ENCODE measurements around the gene PIK3R2. TPM values are rescaled to one million over a fixed set of nuclear protein-coding genes. Genes with fewer than 3 reads are reported as not detected.

The PIK3R2 gene
- total RNA-seq, 1 experiment from 2014 or later = 33.8 TPM

DNA sequence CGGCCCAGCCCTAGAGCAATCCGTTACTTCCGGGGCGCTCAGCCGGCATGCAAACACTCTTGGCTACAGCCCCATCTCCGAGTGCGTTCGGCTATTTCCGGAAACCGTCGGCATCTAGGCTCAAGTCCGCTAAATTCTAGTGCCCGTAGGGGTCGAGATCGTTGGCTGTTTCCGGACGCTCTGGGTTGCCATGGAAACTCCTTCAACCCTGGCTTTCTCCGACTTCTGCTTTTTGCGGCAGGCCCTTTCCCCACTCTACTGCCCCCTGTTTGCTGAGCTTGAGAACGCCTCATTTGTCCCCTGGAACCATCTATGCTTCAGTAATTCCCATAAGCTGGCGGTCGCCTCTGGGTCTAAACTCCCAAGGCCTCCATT is 534 bp upstream of the PIK3R2 start:
- DNase-seq (ENCODE audit: unreplicated experiment) = peak; percentile 97
- ChIA-PET POLR2A (interaction anchor here (0.6 to 2.2 kb wide), 11 partner anchors 8 to 140 kb away, joined by 3 to 21 read pairs (median 5); partner anchors contain the start of gene JUND), CTCF (interaction anchor here (0.7 to 2.3 kb wide), 9 partner anchors 9 to 388 kb away, joined by 3 to 15 read pairs (median 3); no protein-coding TSS in a partner anchor)
- peaks cover 26% of the 10 kb centered on the region for H3K4me1 Mint-ChIP-seq (ENCODE audit: insufficient read depth, unreplicated experiment)
- H3K4me3 Mint-ChIP-seq (ENCODE audit: unreplicated experiment) = peak overlapping the region; percentile 88
- H3K9me3 Mint-ChIP-seq (ENCODE audit: unreplicated experiment) = no peaks in the 10 kb centered on the region
- peak; percentile 68 for TF ChIP-seq CTCF (IDR thresholded peaks at IDR 0.05; ENCODE audit: unreplicated experiment)
- H3K36me3 Mint-ChIP-seq (ENCODE audit: insufficient read depth, unreplicated experiment) = peaks cover 23% of the 10 kb centered on the region
- BruUV-seq (replicated peaks) = no TSS peak
- H3K27ac Mint-ChIP-seq (ENCODE audit: low read depth, unreplicated experiment) = peak overlapping the region; percentile 99
- H3K27me3 Mint-ChIP-seq (ENCODE audit: insufficient read depth, unreplicated experiment) = no peaks in the 10 kb centered on the region
- intact Hi-C loops (cut with micrococcal nuclease) = loop anchor here (1.0 to 10.0 kb wide), 2 partner anchors 39 to 148 kb away; partner anchors contain the start of gene ARRDC2

DNA sequence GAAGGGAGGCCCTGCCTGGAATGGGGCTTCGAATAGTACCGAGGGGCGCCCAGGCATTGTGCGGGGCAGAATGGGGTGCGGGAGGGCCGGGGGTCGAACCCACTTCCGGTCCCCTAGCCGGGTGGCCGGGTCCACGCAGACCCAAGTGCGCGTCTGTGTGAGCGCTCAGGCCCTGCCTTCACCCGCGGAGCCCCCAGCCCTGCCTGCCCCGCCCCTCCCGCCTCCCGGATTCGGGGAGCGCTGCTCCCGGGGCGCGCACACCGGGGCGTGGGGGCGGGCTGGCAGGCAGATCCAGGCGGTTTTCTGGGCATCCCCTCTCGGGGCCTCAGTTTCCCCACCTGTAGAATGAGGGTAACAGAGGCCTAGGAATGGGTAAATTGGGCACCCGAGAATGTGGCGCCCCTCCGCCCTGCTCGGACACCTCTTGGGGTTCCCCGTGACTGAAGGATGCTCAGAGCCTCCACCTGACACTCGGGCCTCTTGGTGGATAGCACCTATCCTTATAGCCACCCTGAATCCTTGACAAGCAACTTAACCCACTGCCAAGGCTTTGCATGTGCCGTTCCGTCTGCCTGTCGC is 682 bp downstream of the PIK3R2 start:
- H3K4me1 Mint-ChIP-seq (ENCODE audit: insufficient read depth, unreplicated experiment) = peaks cover 31% of the 10 kb centered on the region
- POLR2A ChIA-PET = interaction anchor here (1.0 kb wide), 1 partner anchor 39 kb away, joined by 5 read pairs; the partner anchor contains the start of gene MPV17L2
- H3K27me3 Mint-ChIP-seq (ENCODE audit: insufficient read depth, unreplicated experiment) = no peaks in the 10 kb centered on the region
- no TSS peak for BruUV-seq (replicated peaks)
- no peak for TF ChIP-seq CTCF (IDR thresholded peaks at IDR 0.05; ENCODE audit: unreplicated experiment)
- peak overlapping the region; percentile 88 for H3K27ac Mint-ChIP-seq (ENCODE audit: low read depth, unreplicated experiment)
- H3K9me3 Mint-ChIP-seq (ENCODE audit: unreplicated experiment) = no peaks in the 10 kb centered on the region
- DNase-seq (ENCODE audit: unreplicated experiment) = no peak
- intact Hi-C loops (cut with micrococcal nuclease) = loop anchor here (10.0 kb wide), 1 partner anchor 149 kb away; the partner anchor contains the start of gene ARRDC2
- H3K4me3 Mint-ChIP-seq (ENCODE audit: unreplicated experiment) = peak overlapping the region; percentile 88
- peaks cover 15% of the 10 kb centered on the region for H3K36me3 Mint-ChIP-seq (ENCODE audit: insufficient read depth, unreplicated experiment)
- CTCF ChIA-PET = interaction anchor here (1.0 kb wide), 1 partner anchor 126 kb away, joined by 4 read pairs; no protein-coding TSS in a partner anchor

GRCh38 chr19:18155095-18156087 is 2.4 kb downstream of the PIK3R2 start:
- Mint-ChIP-seq H3K4me1 (ENCODE audit: insufficient read depth, unreplicated experiment) (peaks cover 33% of the 10 kb centered on the region), H3K27me3 (ENCODE audit: insufficient read depth, unreplicated experiment) (no peaks in the 10 kb centered on the region), H3K9me3 (ENCODE audit: unreplicated experiment) (no peaks in the 10 kb centered on the region), H3K36me3 (ENCODE audit: insufficient read depth, unreplicated experiment) (peaks cover 21% of the 10 kb centered on the region), H3K27ac (ENCODE audit: low read depth, unreplicated experiment) (peak overlapping the region; percentile 55), H3K4me3 (ENCODE audit: unreplicated experiment) (peak overlapping the region; percentile 25)
- POLR2A ChIA-PET = interaction anchor here (0.6 to 2.0 kb wide), 8 partner anchors 19 to 862 kb away, joined by 3 to 9 read pairs (median 3); partner anchors contain the start of genes IFI30, JUND, MPV17L2 and RAB3A
- intact Hi-C loops (cut with micrococcal nuclease) = loop anchor here (10.0 kb wide), 1 partner anchor 151 kb away; the partner anchor contains the start of gene ARRDC2
- BruUV-seq (replicated peaks) = no TSS peak
- TF ChIP-seq CTCF (IDR thresholded peaks at IDR 0.05; ENCODE audit: unreplicated experiment) = no peak
- no peak for DNase-seq (ENCODE audit: unreplicated experiment)
- CTCF ChIA-PET = interaction anchor here (0.6 kb wide), 2 partner anchors 40 to 148 kb away, joined by 3 read pairs; no protein-coding TSS in a partner anchor

Measured in MCF 10A (cell line).